MCF 10A (cell line): ENCODE measurements around the gene ZNF219. TPM values are rescaled to one million over a fixed set of nuclear protein-coding genes. Genes with fewer than 3 reads are reported as not detected.

Experiments used
- BruUV-seq: library from RNA; stranded (reverse); fragments of 400-500 nt; replicated peaks from 2 replicates; lab custom pipeline; 2021; lab: Mats Ljungman, UMichigan
- CTCF ChIA-PET: fragments of 300-600 bp; sonication (Branson Sonifier 250); formaldehyde crosslinking; extraction: SDS; loops from one replicate; lab custom pipeline; 2021; ENCODE audit warnings: antibody characterized with exemption, inconsistent platforms; lab: Yijun Ruan, JAX
- POLR2A ChIA-PET: fragments of 300-600, 350-650 bp; sonication (Branson Sonifier 250); formaldehyde crosslinking; extraction: SDS; loops from one replicate; lab custom pipeline; 2020; ENCODE audit warnings: antibody characterized with exemption, inconsistent platforms; lab: Yijun Ruan, JAX
- DNase-seq: peaks from one replicate; pipeline ENCODE4 v3.0.0-alpha.2; 2018; ENCODE audit not compliant: unreplicated experiment
- H3K27ac Mint-ChIP-seq: one replicate; pipeline ENCODE4 v1.8.0; 2022; ENCODE audit warnings: mild to moderate bottlenecking, low read depth, mixed read lengths; ENCODE audit not compliant: unreplicated experiment
- H3K27me3 Mint-ChIP-seq: one replicate; pipeline ENCODE4 v1.8.0; 2022; ENCODE audit warnings: mixed read lengths; ENCODE audit not compliant: insufficient read depth, unreplicated experiment
- H3K36me3 Mint-ChIP-seq: one replicate; pipeline ENCODE4 v1.8.0; 2022; ENCODE audit warnings: mild to moderate bottlenecking, moderate library complexity, mixed read lengths; ENCODE audit not compliant: insufficient read depth, unreplicated experiment
- H3K4me1 Mint-ChIP-seq: one replicate; pipeline ENCODE4 v1.8.0; 2022; ENCODE audit warnings: mixed read lengths; ENCODE audit not compliant: insufficient read depth, unreplicated experiment
- H3K4me3 Mint-ChIP-seq: one replicate; pipeline ENCODE4 v1.8.0; 2022; ENCODE audit warnings: mild to moderate bottlenecking, moderate library complexity, mixed read lengths; ENCODE audit not compliant: unreplicated experiment
- H3K9me3 Mint-ChIP-seq: one replicate; pipeline ENCODE4 v1.8.0; 2022; ENCODE audit warnings: mixed read lengths; ENCODE audit not compliant: unreplicated experiment
- CTCF ChIP-seq: fragments of 200-600 bp; IDR thresholded peaks from one replicate; pipeline ENCODE4 v1.8.0; 2022; ENCODE audit warnings: antibody characterized with exemption, mild to moderate bottlenecking; ENCODE audit not compliant: unreplicated experiment
- intact Hi-C: fragments of 100-400 bp; cut with micrococcal nuclease; formaldehyde crosslinking; loops from 2 replicates; pipeline ENCODE4 v1.14.1; 2022
- total RNA-seq: library from RNA; stranded (reverse); gene quantifications from 2 replicates; pipeline ENCODE4 v1.2.3, GENCODE V29; 2022

Gene ZNF219
- total RNA-seq, 1 experiment from 2014 or later, result 33.8 TPM

GRCh38 chr14:21054768-21055145 lies 43.7 kb downstream of the ZNF219 start:
- no peak for TF ChIP-seq CTCF
- no TSS peak for BruUV-seq
- intact Hi-C loops, result no loop called here

GRCh38 chr14:21054123-21054767 lies 44.2 kb downstream of the ZNF219 start:
- BruUV-seq, result no TSS peak
- Mint-ChIP-seq H3K27ac (no peak overlapping the region), H3K27me3 (no peaks in the 10 kb centered on the region), H3K9me3 (no peaks in the 10 kb centered on the region), H3K4me1 (no peaks in the 10 kb centered on the region), H3K4me3 (no peak overlapping the region), H3K36me3 (no peaks in the 10 kb centered on the region)
- intact Hi-C loops, result no loop called here
- no peak for DNase-seq
- POLR2A ChIA-PET, result interaction anchor here (0.6 kb wide), 1 partner anchor 383 kb away, joined by 3 read pairs; no protein-coding TSS in a partner anchor
- TF ChIP-seq CTCF, result no peak
- CTCF ChIA-PET, result interaction anchor here (0.7 to 1.2 kb wide), 4 partner anchors 14 to 83 kb away, joined by 3 read pairs; no protein-coding TSS in a partner anchor

More at GRCh38 chr14:21054768-21055145, 43.7 kb downstream of the ZNF219 start:
- H3K36me3 Mint-ChIP-seq, result no peaks in the 10 kb centered on the region
- H3K4me3 Mint-ChIP-seq, result no peak overlapping the region
- no peaks in the 10 kb centered on the region for H3K9me3 Mint-ChIP-seq
- H3K4me1 Mint-ChIP-seq, result peaks cover 2% of the 10 kb centered on the region
- ChIA-PET CTCF (interaction anchor here (1.2 kb wide), 1 partner anchor 84 kb away, joined by 3 read pairs; no protein-coding TSS in a partner anchor), POLR2A (no interaction called here)
- no peak overlapping the region for H3K27ac Mint-ChIP-seq
- H3K27me3 Mint-ChIP-seq, result no peaks in the 10 kb centered on the region
- no peak for DNase-seq

- H3K36me3 Mint-ChIP-seq, result no peaks in the 10 kb centered on the region
- no peaks in the 10 kb centered on the region for H3K27me3 Mint-ChIP-seq
- no peaks in the 10 kb centered on the region for H3K4me1 Mint-ChIP-seq
- TF ChIP-seq CTCF, result no peak
- ChIA-PET CTCF (interaction anchor here (0.6 to 1.2 kb wide), 5 partner anchors 13 to 404 kb away, joined by 3 read pairs; no protein-coding TSS in a partner anchor), POLR2A (interaction anchor here (0.5 to 0.6 kb wide), 2 partner anchors 10 to 383 kb away, joined by 3 to 4 read pairs; no protein-coding TSS in a partner anchor)
- no peak overlapping the region for H3K27ac Mint-ChIP-seq
- no peak for DNase-seq
- intact Hi-C loops, result no loop called here
- no peak overlapping the region for H3K4me3 Mint-ChIP-seq
- H3K9me3 Mint-ChIP-seq, result no peaks in the 10 kb centered on the region
- BruUV-seq, result no TSS peak
Measured at GRCh38 chr14:21053184-21054122, 45.0 kb downstream of the ZNF219 start.

- intact Hi-C loops, result no loop called here
- Mint-ChIP-seq H3K4me1 (no peaks in the 10 kb centered on the region), H3K27ac (no peak overlapping the region), H3K36me3 (no peaks in the 10 kb centered on the region), H3K27me3 (no peaks in the 10 kb centered on the region), H3K4me3 (no peak overlapping the region), H3K9me3 (no peaks in the 10 kb centered on the region)
- DNase-seq, result no peak
- POLR2A ChIA-PET, result interaction anchor here (1.0 kb wide), 1 partner anchor 8 kb away, joined by 5 read pairs; no protein-coding TSS in a partner anchor
- no TSS peak for BruUV-seq
- no peak for TF ChIP-seq CTCF
- CTCF ChIA-PET, result interaction anchor here (0.6 to 6.6 kb wide), 5 partner anchors 10 to 674 kb away, joined by 6 to 62 read pairs (median 7); no protein-coding TSS in a partner anchor
Measured at GRCh38 chr14:21050597-21050996, 47.9 kb downstream of the ZNF219 start.
